GM21360 (cell line): ENCODE results near the gene SYT2.
"Not testable (repeated sequence)": the region's sequence is repeated elsewhere in the genome, so short reads cannot be mapped to it uniquely, and the experiment has no call there.

Source experiments
- ATAC-seq: cut with Tn5 transposase; IDR thresholded peaks from one replicate; pipeline ENCODE4 v1.9.1; 2021; ENCODE audit warnings: mild to moderate bottlenecking, moderate library complexity; ENCODE audit not compliant: unreplicated experiment

SYT2 gene

DNA sequence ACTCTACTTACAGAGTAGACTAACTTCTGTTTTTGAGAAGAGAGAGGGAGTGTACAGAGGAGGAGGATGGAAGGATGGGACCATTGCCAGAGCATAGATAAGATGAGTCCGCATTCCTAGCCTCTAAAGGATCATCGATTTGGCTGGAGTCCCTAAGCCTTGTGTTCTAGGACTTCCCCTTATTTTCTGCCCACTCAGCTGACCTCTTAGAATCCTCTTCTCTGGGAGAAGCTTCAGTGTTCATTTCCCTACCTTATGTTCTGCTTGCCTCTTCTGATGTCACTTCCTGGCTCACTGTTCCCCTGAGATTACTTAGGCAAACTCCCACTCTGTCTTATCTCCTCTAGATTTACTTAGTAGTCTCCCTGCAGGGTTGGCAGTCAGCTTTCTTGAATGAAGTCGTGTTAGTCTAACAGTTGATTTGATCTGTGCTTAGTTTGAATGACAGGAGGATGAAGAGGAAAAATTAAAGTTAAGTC, 156.7 kb downstream of the SYT2 start:
- no peak for ATAC-seq

- not testable (repeated sequence) for ATAC-seq
These were observed 157.2 kb downstream of the SYT2 start for GRCh38 chr1:202553078-202553477.

DNA sequence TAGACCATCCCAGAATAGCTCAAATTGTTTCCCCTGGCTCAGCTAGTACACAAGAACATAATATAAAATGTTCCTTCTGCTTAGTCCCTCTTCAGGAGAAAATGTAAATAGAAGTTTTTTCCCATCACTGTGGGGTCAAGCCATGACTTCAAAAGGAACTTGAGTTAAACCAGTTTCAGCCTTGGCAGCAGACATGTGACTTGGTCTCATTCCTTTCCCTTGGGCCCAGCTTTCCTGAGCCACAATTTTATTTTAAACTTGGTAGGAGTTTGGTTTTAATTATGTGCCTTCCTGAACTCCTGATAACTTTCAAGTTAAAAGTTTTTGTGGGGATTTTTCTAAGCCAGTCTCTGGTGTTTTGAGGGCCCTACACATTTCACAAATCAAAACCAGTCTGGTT, 157.6 kb downstream of the SYT2 start:
- not testable (repeated sequence) for ATAC-seq

DNA sequence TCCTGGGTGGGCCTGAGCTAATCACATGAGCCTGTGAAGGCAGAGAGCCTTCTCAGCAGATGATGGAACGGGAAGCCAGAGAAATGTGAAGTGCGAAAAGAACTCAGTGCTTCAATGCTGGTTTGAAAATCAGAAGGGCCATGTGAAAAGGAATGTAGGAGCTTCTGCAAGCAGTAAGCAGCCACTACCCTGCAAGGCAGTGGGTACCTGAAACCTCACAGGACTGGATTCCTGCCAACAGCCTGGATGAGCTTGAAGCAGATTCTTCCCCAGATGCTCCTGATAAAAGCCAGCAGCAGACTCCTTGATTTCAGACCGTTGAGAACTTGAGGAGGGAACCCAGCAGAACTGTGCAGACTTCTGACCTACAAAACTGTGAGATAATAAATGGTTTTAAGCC, 158.6 kb downstream of the SYT2 start:
- no peak for ATAC-seq

GRCh38 chr1:202550088-202550487, 160.2 kb downstream of the SYT2 start:
- not testable (repeated sequence) for ATAC-seq

DNA sequence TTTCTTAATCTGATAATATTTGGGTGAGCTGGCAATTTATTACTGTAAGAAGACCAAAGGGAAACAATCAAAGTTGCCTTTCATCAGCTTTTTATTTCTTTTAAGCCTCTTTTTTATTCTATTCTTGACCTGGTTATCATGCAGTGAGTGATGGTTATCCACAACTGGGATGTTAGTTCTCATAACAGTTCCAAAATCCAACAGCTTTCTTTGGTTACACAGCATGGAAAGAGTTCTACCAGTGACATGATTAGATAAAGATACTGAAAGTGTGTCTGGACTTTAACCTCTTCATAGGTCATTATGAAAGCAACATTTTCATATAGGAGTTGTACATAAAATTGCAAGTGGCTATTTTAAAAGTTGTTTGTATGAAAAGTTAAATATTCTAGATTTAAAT, 163.0 kb downstream of the SYT2 start:
- ATAC-seq = no peak

GRCh38 chr1:202546796-202547195, 163.5 kb downstream of the SYT2 start:
- ATAC-seq = not testable (repeated sequence)

- not testable (repeated sequence) for ATAC-seq
These were observed 163.9 kb downstream of the SYT2 start for GRCh38 chr1:202546377-202546776.

DNA sequence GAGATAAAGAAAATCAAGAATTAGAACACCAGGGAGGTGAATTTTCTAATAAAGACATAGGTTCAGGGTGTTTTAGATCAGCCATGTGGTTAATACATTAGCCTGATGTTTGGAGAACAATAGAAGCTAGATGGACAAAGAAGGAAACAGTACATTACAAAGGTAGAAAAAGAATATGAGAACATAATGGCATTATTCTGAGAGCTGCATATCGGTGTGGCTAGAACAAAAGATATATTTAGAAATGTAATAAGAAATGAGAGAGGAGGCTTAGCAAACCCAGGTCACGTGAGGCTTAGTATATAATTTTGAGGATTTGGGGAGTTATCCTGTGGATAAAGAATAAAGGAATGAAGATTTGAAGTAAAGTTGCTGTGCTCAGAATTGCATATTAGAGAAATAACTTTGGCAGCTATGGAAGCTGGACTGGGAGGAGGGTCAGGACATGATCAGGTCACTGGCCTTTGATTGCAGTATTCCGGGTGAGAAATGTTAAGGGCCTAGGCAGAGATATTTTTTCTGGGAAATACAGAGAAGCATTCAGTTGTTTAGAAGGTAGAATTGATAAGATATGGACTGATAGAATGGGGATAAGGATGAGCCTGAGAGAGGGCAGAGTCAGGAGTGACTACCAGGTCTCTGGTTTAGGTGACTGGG, 164.5 kb downstream of the SYT2 start:
- not testable (repeated sequence) for ATAC-seq

DNA sequence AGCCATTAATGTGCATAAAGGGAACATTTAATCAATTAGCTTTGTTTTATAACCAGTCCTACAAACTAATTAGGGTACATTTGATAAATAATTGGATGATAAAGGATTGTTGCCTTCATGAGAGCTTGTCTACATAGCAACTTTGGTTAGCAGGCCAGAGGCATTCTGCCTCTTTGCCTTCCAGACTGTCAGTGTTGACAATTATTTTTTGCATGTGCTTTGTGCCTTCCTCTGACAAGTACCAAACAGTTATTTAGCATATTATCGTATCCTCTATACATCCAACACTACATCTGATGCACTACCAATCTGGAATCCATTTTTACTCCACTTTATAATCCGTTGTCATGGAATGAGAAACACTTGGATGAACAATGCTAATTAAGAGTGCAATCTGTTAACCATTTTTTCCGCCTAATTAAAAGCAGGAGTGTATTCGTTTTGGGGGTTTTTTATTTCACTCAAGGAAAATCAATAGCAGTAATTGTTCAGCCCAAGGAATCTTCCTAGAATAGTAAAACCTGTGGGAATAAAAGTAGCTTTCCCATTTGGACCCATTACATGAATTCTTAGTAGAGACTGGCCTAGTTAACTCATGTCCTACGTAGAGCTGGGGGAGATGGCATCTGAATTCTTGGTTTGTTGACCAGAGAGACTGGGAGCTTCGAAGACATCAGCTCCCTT, 165.3 kb downstream of the SYT2 start:
- ATAC-seq = not testable (repeated sequence)

- not testable (repeated sequence) for ATAC-seq
These were observed 166.7 kb downstream of the SYT2 start for GRCh38 chr1:202543537-202543936.

DNA sequence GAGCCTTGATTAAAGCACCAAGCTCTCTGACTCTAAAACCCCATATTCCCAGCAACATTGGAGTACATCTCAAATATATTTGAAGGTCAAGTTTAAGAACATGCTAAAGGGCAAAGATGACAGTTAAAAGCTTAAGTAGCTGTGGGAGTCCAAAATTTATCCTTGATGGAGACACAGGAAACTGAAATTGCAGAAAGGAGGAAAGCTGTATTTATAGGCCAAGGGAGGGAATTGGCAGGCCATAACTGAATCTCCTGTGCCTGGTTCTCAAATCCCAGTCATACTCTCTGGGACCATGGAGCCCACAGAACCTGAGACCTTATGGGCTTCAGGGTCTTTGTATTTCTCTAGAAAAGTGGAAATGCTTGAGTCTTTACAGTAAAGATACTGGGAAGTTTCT, 167.8 kb downstream of the SYT2 start:
- ATAC-seq = not testable (repeated sequence)

DNA sequence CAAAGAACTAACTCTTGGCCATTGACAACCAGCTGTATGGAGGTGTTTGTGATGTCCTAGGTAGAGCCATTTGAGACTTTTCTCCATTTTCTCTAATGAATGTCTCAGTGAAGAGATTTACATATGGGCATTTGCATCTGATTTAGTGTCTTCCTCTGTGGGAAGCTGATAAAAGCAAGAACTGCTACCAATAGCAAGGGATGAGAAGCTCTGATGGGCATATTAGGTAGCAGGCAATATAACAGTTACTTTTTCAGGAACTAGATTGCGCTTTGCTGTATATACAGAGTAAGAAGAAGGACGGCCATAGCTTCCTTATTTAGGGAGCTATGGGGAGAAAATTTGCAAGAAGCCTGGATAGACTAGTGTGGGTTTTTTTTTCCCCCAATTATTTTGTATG, 169.4 kb downstream of the SYT2 start:
- not testable (repeated sequence) for ATAC-seq
